Stimulated activated CD4-positive, alpha-beta T cell treated with anti-CD3 and anti-CD28 coated beads, Interleukin-1b, Interleukin-23, amount 100 ng/mL, for 4 hours (primary cell): ENCODE measurements around the gene FOXO6.

Experiments used
- DNase-seq, 2 donors: peaks; one replicate each; pipeline ENCODE4 v3.0.0-alpha.2; 2020; ENCODE audit warnings: low read depth in 2 of 2

Gene FOXO6

DNA sequence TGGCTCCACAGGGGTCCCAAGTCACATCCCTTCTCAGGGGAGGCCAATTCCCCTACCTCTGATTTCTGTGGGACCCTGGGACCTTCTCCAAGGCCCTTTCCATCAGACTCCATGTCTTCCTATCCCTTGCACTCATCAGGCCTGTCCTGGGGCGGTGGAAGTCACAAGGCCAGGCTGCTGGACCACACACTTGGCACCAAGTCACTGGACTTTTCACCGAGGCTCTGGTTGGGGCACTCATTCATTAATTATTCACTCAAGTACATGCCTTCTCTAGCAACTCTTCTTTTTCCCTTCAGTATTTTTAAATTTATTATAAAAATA is 11.2 kb upstream of the FOXO6 start:
- DNase-seq, result no peak

DNA sequence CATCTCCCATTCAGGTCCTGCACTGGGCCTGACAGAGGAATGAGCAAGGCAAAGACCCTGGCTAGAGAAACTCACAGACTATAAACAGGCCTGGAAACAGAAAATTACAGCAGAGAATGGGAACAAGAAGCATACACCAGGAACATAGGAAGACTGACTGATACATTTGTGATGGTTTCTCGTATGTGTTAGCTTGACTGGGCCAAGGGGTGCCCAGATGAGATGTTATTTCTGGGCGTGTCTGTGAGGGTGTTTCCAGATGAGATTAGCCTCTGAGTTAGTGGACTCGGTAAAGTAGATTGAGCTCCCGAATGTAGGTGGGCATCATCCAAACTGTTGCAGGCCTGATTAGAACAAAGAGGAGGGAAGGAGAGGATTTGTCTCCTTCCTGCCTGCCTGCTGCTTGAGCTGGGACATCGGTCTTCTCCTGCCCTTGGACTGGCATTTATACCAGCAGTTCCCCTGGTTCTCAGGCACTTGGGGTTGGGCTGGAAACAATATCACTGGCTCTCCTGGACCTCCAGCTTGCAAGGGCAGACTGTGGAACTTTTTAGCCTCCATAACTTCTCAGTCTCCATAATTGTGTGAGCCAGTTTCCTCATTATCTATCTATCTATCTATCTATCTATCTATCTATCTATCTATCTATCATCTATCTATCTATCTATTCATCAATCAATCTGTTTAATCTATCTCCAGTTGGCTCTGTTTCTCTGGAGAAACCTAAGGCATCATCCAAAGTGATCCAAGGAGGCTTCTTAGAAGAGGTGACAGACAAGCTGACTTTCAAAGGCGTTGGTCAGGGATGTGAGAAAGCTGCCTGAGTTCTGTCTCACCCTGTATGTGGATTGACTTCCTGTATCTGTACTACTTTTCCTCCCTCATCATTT is 9.7 kb upstream of the FOXO6 start:
- DNase-seq, result no peak

DNA sequence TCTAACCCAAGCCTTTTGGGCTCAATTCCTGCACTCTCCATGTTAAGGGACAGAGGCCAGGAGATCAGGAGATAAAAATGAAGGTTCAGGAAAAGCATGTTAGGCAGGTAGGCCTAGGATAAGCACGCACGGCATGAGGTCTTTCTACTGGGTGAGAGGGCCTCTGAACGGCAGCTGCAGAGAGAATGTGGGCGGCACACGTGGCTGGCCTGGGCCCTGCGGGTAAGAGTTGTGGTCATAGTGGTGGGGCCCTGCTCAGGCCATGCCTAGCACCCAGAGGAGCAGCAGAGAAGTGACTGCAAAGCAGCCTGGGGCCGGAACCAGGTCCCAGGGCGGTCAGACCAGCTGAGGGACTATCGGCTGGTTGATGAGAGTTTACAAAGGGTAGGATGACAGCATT is 7.5 kb upstream of the FOXO6 start:
- no peak for DNase-seq

DNA sequence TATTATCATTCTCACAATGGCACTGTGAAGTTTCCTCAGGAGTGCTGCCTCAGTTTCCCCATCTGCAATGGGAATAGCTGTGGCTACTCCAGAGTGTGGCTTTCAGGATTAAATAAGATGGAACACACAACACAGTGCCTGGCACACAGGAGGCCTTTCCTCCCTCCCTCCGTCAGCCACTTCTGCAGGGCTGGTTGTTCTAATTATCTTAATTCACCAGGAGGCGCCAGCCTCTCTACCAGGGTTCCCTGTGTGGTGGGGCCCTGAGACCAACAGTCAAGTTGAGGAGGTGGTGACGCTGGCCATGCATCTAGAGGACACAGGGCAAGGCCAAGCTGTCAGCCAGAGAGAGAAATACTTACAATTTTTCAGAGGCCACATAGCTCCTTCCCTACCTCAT is 6.3 kb upstream of the FOXO6 start:
- DNase-seq, result no peak

DNA sequence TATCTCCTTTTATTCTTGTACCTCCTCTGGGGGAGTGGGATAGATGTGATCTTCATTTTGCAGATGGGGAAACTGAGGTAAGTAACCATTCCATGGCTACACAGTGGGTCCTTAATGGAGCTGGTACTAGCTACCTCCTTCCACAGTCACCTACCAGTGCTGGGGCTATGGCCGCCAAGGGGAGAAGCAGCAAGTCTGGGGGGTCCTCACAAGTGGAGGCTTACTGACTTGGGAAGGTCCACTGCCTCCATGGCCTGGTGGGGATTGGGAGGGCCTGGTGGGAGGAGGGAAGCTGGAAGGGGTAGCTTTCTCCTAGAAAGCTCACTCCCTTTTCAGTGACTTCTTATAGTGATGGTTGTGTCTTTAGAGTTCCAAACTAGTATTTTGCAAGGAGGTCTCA is 5.9 kb upstream of the FOXO6 start:
- no peak for DNase-seq

DNA sequence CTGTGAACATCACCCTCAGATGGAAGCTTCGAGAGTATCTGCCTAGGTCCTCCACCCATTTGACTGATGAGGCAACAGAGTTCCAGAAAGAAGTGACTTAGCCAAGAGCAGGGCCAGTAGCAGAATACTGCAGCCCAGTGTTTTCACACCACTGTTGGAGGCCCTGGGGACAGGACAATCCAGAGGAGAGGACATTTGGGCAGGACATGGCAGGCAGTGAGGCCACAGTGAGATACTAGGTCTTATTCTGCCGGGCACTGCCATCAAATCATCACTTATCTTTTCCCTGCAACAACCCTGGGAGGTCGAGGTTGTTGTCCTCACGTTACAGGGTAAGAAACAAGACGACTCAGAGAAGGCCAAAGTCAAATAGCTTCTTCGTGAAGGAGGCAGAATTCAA is 5.5 kb upstream of the FOXO6 start:
- no peak for DNase-seq

DNA sequence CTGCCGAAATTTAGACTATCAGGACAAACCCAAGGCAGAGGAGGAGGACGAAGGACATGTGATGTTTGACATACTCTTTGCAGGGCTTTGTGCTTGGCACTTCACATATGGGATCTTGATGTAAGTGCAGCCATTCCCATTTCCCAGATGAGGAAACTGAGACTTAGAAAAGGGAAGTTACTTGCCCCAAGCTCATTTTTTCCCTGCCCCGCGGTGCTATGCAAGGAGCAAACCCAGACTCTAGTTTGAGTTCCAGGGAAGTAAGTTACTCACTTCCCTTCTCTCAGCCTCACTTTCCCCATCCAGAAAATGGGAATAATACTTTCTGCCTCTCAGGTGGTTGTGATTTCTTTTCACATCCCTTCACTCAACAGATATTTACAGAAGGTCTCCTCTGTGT is 4.5 kb upstream of the FOXO6 start:
- no peak for DNase-seq

DNA sequence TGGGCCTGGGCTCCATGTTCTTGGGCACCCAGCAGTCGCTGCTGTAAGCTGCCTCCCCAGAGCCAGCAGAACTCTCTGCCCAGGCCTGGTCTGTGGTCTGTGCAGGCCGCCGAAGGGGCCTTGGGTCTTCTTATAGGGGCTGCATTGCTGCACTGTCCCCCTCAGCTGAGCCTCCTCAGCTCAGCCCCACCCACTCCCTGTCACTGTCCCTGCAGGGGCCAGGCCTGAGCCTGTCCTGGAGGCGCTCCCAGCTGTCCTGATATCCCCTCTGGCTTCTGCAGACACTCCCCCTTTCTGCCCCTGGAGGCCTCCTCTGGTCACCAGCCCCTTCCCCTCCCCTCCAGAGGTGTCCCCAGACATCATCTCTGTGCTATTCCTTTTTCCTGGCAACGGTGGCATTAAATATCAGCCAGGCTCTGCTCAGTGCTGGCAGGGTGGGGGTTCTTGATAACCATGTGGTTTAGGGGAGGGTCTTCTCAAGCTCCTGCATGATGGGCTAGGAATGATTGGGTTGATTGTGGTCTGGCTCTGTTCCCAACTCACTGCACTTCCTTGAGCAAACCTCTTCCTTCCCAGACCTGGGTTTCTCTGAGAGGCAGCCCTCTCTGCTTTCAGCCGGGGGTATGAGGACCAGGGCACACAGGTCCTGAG is 3.7 kb upstream of the FOXO6 start:
- no peak for DNase-seq

DNA sequence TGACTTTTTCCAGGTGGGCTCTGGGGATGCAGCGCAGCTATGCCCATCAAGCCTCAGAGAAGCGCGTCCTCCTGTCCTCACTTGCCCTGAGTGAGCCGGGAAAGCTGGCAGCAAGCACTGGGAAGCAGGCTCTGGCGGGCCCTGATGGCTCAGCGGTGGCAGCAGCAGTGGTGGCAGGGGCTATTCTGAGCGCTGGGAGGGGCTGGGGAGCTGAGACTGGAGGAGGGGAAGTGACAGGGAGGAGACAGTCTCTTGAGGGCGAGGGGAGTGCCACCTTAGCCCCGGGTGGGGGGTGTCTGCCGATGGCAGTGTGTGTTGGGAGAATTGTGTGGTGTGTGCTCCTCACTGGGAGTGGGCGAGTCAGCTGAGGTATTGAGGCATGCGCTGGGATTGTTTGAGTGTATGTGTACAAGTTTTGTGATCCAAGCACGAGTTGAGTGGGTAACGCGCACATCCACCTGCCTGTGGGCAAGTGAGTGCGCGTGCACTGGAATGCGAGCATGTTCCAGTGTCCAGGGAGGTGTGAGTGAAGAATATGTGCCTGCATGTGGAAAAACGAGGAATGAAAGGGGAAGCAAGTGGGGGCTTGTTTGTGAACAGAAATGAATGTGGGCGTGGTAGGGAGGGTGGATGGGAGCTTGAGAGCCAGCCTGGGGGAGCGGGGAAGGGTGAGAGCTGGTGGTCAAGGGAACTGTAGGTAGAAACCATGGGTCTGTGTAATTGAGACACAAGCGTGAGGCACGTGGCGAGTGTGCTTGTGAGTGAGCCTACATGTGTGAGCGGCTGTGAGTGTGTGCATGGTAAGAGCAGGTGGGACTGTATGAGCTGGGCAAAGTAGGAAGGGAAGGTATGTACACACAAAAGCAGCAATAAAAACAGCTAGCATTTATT is 2.9 kb upstream of the FOXO6 start:
- no peak for DNase-seq

DNA sequence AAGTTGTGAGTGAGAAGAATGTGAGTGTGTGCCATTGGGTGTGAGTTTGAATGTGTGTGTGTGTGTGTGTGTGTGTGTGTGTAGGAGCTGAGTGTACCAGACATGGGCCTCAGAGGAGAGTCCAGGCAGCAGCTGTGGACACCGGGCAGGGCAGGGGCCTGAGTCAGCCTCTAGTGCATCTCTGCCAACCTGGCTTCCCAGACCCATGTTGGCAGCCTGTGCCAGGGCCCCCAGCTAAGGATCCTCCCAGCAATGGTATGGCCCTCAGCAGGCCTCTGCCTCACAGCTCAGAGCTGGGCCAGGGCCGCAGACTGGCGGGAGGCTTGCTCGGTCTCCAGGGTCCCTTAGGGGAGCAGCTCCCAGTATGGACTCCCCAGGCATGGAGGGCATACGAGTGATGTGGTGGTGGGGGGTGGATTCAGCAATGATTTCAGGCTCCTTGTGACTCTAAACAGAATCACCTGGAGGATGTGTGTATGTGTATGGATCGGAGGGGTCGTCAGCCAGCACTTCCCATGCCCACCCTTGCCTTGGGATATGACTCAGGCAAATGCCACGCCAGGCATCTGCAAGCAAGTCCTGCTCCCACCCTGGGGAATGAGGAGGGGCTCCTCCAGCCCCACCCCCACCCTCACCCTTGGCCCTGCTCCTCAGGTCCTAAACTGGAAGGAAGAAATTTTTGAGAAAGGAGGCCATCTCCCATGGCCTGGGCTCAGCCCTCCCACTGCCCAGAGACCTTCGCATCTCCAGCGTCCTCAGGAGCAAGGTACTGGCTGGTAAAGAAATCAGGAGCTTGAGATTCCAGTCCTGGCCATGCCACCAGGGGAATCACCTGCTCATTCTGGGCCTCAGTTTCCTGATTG is 1.8 kb upstream of the FOXO6 start:
- DNase-seq, result no peak

DNA sequence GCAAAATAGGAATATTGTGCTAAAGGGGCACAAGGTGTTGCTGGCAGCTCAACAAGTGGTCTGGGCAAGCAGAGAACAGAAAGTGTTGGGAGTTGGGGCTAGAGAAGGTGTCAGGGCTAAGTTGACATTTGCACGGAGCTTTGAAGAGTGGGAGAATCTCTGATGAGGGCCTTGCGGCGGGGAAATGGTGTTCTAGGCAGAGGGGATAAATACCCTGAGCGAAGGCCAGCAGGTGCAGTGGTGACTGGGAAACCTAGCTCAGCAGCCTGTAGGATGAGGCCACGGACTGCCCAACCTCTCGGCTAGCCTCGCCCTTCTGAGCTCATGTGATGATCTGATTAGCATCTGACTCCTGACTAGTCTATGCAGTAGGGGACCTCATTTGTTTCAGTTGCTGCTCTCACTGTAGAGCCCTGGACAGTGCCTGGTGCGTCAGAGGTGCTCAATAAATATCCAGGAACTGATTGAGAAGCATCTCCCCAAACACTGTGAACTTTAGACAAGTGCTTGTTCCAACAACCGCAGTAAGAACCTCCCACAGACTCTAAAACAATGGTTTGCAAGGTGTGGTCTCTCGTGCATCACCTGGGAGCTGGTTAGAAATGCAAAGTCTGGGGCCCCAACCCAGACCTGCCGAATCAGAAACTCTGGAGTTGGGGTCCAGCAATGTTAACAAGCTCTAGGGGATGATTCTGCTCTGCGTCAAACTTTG is 1.0 kb upstream of the FOXO6 start:
- DNase-seq, result no peak

DNA sequence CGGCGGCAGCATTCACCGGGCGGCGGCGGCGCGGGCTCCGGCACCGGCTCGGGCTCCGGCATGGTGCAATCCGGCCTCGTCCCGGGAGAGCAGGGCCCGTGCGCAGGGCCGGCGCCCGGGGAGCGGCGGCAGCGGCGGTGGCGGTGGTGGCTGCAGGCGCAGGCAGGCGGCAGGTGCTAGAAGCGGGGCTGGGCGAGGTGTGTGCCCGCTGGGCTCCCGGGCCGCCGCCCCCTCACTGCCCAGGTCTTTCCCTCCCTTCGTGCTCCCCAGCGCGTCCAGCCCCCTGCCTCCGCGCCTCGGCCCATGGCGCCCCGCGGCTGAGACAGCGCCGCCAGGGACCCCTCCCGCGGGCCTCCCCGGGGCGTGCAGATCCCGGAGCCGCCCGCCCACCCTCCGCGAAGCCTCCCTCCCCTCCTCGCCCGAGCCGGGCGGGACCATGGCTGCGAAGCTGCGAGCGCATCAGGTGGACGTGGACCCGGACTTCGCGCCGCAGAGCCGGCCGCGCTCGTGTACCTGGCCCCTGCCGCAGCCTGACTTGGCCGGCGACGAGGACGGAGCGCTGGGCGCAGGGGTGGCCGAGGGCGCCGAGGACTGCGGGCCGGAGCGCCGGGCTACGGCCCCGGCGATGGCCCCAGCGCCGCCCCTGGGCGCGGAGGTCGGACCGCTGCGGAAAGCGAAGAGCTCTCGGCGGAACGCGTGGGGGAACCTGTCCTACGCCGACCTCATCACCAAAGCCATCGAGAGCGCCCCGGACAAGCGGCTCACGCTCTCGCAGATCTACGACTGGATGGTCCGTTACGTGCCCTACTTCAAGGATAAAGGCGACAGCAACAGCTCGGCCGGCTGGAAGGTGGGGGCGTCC is 492 bp downstream of the FOXO6 start:
- DNase-seq, result no peak

DNA sequence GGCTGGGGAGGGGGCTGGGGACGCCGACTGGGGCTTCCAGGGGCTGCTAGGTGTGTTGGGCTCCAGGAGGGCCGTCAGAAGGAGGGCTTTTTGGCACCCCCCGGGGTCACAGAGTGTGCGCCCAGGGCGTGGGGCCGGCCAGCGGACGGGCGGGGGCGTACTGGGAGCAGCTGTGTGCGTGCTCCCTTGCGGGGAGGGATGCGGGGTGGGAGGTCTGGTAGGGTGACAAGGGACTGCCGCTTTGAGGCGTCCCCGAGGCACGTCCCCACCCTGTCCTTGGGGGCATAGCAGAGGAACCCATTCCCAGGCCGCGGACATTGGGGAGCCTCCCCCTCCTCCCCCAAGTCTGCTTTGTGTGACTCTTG is 1.1 kb downstream of the FOXO6 start:
- DNase-seq, result no peak

DNA sequence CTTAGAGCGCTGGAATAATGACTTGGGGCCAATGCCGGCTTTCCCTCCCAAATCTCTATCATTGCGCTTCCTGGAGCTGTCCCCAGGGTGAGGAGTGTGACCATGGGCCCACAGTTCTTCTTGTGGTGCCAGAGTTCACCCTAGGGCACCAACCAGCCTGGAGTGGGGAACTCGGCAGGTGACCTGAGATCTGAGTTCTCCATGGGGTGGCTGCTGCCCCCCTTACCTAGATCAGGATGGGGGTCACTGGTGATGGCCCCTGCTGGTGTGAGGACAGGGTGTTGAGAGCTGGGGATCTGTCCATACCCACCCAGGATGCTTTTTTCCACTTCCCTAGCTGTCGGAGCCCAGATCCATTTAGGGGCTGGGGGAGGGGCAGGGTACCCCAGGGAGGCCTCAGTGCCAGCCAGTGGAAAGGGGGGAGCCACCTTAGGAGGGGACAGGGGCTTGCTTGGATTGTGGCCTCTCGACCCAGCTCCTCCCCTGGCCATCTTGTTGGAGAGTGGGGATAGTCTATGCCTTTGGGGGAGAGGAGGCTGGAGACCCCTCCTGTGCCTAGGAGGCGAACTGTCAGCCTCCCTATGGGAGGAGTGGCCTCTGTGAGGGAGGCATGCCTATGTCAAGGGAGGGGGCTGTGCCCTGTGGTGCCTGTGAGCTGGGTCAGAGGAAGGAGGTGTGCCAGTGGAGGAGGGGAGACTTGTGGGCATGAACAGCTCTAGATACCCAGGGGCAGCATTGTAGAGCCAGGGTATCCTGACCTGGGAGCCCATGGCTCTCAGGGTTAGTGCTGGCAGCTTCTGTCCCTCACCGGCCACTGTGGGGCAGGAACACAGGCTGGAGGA is 1.7 kb downstream of the FOXO6 start:
- no peak for DNase-seq

DNA sequence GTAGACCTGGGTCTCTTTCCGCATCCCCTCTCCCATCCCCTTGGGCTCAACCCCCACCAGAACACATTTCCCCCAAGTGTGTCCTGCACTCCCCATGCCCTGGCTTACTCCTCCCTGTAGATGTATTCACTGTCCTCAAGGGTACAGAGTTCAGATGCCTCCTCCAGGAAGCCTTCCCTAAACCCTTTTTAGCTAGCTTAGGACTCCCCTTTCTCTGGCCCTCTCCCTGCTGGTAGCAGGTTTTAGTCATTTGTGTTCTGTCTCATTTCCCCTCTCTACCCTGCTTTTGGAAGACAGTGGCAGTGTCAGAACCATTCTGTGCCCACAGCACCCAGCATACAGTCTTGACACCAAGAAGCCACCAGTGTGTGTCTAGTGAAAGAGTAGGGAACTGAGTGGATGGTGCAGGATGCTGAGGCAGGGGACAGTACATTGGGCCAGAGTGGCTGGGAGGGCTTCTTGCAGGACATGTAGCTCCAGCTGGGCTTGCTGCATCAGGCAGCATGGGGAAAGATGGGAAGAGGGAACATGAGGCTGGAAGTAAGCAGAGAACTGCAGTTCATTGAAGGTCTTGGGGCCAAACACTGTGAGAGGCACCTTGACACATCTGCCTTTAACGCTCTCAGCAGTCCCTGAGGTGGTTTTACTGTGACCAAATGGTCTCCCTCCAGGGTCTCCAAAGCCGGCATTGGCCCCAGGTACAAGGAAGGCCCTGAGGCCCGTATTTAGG is 2.5 kb downstream of the FOXO6 start:
- no peak for DNase-seq

DNA sequence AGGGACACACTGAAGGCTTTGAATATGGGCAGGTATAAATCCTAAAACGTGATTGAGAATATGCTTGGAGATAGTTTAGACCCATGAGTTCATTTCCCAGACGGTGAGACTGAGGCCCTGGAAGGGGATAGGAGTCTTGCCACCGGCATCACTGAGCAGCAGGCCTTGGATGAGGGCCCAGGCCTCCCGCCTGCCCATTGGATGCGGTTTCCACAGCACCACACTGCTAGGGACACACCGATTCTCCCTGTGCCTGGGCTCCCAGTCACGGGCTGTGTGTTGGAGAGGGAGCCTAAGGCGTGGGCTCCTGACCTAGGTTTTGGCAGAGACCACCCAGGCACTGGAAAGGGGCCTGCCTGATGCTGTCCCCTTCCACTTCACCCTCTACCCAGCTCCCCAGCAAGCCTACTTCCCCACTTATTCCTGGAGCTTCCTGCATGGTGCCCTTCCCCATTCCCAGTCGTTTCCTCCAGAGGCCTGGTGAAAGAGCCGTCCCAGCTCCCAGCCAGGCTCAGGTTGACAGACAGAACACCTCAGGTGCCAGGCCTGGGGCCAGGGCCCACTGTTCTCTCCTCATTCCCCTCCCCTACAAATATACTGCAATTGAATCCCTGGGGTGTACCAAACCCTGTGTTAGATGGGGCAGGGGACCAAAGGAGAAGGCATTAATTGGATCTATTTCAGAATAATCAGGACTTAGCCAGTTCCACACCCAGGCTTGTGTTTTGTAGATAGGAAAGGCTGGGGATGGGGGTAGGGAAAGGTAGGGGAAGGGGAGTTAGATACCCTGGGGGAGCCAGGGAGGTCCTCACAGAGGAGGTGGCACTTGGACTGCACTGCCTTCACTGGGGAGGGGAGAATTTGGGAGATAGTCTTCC is 3.4 kb downstream of the FOXO6 start:
- no peak for DNase-seq

DNA sequence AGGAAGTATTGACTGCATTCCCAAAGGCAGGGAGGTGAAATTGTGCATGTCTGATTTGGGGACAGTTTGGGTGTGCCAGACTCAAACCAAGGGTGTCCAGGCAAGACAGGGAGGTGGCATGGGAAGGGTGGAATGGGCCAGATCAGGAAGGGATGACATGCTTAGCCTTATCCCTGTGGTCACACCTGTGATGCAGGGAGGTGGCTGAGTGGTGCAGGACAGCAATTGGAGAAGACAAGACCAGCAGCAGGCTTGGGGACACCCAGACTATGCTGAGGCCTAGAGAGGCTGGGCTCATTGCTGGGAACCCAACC is 4.0 kb downstream of the FOXO6 start:
- DNase-seq, result no peak
